A549 (cell line): Measurements from ENCODE around the gene HOXC13.

Experiments
- CBX2 ChIP-seq: fragments of 200-600 bp; sonication (generic); IDR thresholded peaks from 2 replicates; pipeline ENCODE4 v1.6.1; 2016; ENCODE audit warnings: low read depth, mild to moderate bottlenecking, borderline replicate concordance
- CTCF ChIP-seq: fragments of >200 bp; sonication (Bioruptor Twin); formaldehyde crosslinking; IDR thresholded peaks from 3 replicates; pipeline ENCODE4 v1.5.1; 2016
- KDM1A ChIP-seq: fragments of 200-600 bp; sonication (generic); IDR thresholded peaks from 2 replicates; pipeline ENCODE4 v1.6.1; 2016; ENCODE audit warnings: low read depth, mild to moderate bottlenecking
- NR3C1 ChIP-seq: fragments of >200 bp; sonication (Bioruptor Twin); formaldehyde crosslinking; IDR thresholded peaks from 3 replicates; pipeline ENCODE4 v1.6.1; 2017
- POLR2A ChIP-seq: IDR thresholded peaks from 2 replicates; pipeline ENCODE4 v1.6.1; 2012; ENCODE audit warnings: mild to moderate bottlenecking, low read length
- RAD21 ChIP-seq, 2 experiments: fragments of >200 bp in 1 of 2; sonication (Bioruptor Twin) in 1 of 2; formaldehyde crosslinking in 1 of 2; IDR thresholded peaks in 1 of 2; conservative IDR thresholded peaks in 1 of 2; 2 replicates in 1 of 2; 3 replicates in 1 of 2; pipeline ENCODE4 v1.6.1; 2012 to 2018; ENCODE audit warnings: inconsistent platforms in 1 of 2
- SMC3 ChIP-seq: fragments of >200 bp; sonication (Bioruptor Twin); formaldehyde crosslinking; IDR thresholded peaks from 3 replicates; pipeline ENCODE4 v1.6.1; 2018; ENCODE audit warnings: inconsistent platforms
- TF ChIP-seq, protein P1 (sequence below): IDR thresholded peaks from 2 replicates; pipeline ENCODE4 v1.6.1; 2012

DNA sequence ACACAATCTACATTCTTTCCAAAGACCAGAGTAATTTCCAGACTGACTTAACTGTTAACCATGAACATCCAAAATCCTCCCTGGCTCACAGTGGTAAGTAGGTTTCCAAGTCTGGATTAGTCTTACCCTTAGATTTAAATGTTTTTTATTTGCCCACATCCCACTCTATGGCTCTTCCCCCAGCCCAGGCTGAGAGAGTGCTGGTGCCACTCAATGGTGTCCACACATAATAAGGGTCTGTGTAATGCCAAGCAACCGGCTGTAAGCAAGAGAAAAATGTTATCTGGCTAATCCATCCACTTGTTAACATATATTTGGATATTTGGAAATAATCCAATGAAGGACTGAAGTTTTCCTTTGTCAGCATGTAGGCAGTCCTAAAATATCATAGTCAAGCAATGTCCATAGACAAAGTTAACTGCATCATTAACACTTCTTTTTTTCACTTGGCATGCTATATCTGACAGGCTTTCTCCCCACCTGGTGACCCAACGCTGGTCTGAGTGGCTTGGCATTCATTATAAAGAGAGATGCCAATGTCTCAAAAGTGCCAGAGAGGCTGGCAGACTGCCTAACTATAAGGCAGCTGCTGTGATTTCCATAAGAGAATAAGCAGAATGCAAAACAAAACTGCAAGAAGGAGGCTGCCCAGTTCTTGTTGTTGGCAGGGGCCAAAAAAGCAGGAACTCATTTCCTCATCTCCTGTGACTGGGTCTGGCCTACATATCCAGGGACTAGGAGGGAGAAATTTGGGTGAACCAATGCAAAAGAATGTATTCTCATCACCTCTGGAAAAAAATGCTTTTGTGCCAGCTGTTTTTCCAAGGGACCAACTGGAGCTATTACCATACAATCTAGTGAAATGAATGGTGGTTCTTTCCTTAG lies 13.9 kb upstream of the HOXC13 start:
- TF ChIP-seq CTCF (no peak), POLR2A (no peak), CBX2 (no peak), NR3C1 (no peak), KDM1A (no peak), RAD21 (conservative IDR thresholded peaks at IDR 0.05 in 1 of 2, IDR thresholded peaks at IDR 0.05 in 1 of 2) (no peak), SMC3 (no peak)
- TF ChIP-seq, protein P1, sequence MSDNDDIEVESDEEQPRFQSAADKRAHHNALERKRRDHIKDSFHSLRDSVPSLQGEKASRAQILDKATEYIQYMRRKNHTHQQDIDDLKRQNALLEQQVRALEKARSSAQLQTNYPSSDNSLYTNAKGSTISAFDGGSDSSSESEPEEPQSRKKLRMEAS = no peak
